NCI-H1048 (cell line): Measurements from ENCODE around the gene SMCO2.
A peak's percentile ranks its signal among the peaks of the same experiment; 100 is the strongest.

Experiments used
- DNase-seq: peaks from one replicate; lab custom pipeline; 2025; lab: John Stamatoyannopoulos, UW

SMCO2 gene

DNA sequence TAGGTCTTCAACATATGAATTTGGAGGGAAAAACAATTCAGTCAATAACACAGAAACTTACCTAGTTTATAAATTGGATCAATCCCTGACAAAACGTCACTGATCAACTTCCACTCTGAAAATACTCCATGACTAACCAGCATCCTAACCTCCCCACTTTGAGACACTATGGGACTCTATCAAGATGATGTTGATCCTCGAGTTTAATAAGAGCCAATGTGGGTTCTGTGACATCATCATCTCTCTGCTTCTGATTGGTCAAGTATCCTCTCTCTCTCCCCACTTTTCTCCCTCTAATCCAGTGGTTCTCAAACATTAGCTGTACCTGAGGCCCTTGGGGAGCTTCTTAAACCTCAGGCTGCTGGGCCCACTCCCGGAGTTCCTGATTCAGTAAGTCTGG lies at the start of gene SMCO2:
TSS of gene SMCO2 (plus strand) at position 301 of the 400 bp plus-strand sequence. CDS start 23,896 bp downstream, outside the sequence.
- no peak for DNase-seq

DNA sequence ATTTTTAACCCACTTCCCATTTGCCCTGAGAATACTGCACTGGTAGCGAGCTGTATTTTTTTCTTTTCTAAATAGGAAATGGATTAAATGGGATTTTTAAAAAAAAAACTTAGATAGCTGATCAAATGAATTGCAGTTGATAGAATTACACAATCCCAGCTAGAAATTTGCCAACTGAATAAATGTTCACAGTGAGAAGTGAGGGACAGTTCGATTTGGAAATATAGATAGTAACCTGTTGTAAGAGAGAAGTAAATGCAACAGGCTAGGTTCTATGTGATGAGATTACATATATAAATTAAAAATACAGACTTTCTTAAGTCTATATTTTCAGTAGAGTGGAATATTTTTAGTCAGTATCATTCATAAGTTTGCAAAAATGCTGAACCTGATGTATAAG lies 48.1 kb upstream of the SMCO2 start:
- no peak for DNase-seq

DNA sequence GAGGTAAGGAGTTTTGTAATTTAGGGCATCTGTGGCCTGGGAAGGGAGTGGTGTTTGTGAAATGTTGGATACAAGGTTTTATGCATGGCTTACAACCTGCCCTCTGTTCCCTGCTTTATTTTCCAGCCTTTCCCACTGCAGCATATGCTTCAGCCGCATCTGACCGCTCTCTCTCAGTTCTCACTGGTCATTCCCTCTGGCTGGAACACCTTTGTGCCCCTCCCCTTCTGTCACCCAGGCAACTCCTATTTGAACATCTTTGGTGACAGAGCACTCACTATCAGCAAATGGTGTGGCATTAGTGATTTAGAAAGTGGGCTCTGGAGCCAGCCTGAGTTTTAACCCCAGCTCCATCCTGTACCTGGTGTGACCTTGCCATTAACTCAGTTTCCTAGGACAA lies 47.5 kb upstream of the SMCO2 start:
- no peak for DNase-seq

DNA sequence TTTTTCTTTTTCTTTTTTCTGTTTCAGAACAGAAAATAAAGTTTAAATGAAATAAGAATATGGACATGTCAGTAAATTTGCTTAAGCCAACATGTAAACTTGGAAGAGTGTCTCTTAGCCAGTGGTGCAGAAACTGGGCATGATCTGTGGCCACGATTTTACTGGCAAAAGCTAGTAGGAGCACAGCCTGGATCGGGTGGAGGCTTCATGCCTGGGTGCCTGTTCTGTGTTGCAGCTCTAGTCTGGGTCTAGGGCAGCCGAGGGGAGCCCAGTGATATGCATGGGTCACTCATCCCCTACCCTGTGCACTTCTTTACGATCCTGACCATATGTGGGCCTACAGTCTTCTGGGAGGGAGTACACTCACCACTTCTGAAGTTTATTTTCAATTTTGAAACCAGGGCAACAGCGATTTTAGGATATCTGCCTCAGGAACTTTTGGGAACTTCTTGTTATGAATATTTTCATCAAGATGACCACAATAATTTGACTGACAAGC lies 45.6 kb upstream of the SMCO2 start:
- no peak for DNase-seq

DNA sequence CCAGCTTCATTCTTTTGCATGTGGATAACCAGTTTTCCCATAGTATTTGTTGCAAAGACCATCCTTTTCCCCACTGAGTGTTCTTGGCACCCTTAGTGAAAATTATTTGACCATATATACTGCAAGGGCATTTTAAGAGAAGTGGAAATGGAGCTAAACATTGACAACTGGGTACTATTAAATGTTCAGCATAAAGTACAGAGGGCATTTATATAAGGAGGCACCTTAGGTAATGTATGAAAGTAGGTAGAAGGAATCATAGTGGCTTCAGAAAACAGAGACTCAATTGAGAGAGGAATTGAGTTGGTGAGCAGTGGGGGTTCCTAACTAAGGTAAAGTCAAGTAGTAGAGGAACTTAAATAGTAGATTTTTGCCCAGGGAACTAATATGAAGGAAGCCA lies 34.5 kb upstream of the SMCO2 start:
- DNase-seq: no peak

DNA sequence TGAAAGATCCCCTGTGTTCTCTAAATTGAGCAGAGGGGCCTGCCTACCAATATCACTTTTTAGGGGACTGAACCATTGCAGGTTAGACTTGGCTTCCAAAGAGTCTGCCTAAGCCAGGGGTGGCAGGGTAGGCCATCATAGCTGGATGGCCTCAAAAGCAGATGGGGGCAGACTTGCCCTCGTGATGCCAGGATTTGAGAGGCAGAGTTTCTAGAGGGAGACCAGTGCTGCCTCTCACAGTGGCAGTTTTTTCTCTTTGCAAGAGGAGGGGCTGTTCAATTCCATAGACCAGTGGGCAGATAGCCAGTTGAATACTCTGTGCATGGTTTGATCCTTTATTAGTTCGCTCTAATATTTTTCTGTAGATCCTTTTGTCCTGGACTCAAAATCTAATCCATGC lies 23.8 kb upstream of the SMCO2 start:
- DNase-seq: no peak

DNA sequence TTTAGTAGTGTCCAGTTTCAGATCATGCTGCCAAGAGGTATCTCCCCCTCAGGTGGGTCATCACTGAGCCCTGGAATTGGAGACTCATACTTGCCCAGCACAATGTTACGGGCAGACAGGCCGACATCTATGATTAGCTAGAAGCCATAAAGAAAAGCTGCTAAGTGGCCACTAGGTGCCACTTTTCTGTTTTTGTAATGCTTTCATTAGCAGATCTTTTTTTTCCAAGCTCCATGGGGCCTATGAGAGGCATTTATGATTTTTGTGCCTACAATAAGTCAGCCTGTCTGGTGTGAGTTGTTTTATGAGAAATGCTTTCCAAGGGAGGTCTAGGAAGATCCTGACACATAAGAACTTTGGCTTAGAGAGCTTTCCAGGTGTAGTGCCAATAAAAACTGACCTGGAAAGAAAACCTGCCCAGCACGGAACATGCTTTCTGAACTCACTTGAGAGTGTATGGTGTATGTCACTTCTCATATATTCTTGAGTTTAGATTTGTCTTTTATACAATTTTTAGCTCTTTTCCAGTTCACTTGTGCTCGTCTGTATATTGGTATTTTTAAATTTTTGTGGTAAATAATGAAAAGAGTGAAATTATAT lies 21.8 kb upstream of the SMCO2 start:
- DNase-seq: no peak

DNA sequence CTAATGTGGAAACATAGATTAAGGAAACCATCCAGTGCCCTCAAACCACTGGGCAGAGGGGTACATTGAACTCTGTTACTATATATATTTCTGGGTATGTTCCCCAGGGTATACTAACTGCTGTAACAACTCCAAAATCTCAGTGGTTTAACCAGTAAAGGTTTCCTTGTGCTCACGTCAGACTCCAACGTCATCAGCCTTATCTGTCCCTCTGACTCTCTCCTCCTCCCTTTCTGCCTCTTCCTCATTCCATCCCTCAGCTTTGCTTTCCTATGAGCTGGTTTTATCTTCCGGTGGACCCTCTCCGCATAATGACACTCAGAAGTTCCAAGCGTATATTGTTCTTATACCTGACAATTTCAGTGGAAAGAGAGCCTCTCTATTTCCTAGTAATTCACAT lies 21.2 kb upstream of the SMCO2 start:
- no peak for DNase-seq

DNA sequence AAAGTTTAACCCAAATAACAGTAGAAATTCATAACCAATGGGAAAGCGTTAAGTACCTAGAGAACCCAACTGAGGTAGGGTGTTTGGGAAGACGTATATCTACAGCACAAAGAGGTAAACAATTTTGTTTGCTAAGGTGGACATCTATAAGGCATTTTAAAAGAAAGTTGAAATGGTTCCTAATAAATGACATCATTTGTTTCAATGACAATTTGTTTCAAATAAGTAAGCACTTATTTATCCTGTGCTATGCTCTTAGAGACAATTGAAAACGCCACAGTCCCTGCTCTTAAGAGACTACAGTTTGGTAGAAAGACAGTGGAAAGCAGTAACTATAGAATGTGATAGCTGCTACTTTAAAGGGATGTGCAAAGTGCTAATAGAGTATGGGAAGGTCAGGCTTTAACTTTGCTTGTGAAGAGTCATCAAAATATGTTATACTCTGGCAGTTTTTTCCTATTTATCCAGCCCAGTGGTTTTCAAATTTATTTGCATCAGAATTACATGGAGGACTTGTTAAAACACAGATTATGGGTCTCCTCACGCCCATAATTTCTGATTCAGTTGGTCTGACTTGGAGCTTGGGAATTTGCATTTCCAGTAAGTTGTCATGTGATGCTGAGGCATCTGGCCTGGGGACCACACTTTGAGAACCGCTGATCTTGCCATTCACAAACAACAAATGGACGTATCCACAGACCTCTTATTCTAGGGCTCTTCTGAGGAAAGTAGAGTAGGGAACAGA lies 19.6 kb upstream of the SMCO2 start:
- DNase-seq: peak; percentile 21

DNA sequence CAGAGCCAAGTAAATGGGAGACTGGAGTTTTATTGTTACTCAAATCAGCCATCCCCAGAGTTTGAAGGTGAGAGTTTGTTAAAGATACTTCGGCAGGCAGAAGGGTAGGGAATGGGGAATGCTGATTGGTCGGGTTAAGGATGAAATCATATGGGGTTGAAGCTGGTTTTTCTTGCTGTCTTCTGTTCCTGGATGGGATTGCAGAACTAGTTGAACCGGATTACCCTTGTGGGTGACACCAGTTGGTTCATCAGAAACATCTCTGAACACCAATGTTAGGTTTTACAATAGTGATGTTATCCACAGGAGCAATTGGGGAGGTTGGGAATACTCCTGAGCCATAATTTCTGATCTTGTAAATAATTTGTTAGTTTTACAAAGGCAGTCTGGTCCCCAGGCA lies 18.7 kb upstream of the SMCO2 start:
- no peak for DNase-seq

DNA sequence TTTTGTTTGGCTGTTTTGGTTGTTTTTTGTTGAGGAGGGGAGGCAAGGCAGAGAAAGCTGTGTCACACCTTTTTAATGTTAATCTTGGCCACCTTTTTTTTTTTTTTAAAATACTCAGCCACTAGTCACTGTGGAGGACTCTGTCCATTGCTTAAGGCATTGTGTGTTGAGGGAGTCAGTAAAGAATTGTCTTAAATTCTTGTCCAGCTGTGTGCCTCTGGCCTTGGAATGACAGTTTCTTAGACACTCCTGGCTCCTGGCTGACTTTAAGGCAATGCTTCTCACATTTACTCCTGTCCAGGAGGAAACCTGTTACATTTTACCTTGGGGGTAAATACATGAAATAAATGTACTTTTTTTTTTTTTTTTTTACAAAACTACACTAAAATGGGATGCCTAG lies 18.1 kb upstream of the SMCO2 start:
- no peak for DNase-seq

DNA sequence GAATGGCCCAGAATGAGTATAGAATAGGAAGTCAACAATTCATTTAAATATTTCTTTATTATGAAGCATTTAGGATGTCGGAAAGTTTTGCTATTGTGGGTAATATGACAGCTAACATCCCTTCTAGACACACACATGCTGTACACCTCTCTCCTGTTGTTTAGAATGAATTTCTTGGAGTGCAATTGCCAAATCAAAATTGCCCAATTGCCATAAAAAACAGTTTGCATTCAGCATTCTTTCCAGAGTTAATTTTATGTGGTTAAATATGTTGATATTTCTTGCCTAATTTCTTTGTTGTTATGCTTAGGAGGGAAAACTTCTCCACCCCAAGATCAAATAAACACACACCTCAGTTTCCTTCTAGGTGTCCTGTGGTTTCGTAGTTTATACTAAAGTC lies 16.9 kb upstream of the SMCO2 start:
- no peak for DNase-seq

DNA sequence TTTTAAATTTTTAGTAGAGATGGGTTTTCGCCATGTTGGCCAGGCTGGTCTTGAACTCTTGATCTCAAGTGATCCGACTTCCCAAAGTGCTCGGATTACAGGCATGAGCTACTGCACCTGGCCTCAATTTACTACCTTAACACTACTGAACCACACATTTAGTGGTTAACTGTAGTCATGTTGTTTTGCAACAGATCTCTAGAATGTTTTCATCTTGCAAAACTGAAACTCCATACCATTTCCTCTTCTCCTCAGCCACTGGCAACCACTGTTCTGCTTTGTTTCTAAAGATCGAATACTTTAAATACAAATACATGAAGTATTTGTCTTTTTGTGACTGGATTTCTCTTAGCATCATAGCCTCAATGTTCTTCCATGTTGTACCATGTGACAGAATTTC lies 15.4 kb upstream of the SMCO2 start:
- no peak for DNase-seq

DNA sequence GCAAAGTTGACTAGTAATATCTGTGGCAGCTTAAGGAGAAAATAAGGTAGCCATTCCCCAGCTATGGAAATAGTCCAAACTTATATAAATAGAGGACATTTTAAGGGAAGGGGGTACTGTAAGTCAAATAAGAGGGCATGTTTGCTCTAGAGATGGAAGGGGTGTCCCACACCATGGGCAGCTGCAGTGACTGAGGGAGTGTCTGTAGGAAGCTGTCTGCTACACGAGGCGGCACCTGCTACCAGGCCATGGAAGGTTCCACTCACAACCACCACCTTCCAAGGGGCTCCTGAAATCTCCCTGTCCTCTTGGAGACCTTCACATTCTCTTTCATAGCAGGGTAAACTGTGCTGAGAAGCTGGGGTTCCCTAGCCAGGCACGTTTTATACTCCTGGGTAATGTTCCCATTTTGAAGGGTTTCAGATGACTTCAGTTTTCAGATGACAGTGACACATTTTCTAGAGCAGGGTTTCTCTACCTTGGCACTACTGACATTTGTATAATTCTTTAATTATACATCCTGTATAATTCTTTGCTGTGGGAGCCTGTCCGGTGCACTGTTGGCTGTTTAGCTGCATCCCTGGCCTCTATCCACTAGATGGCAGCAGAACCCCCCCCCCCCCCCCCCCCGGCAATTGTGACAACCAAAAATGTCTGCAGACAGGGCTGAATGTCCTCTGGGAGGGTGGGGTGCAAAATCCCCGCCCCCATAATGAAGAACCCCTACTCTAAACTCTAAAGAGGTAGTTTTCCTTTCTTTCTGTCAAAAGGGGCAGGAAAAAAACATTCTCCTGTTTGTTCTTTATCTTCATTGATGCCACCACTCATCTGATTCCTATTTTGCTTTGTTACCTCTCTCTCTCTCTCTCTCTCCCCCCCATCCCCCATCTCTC lies 11.6 kb upstream of the SMCO2 start:
- no peak for DNase-seq

DNA sequence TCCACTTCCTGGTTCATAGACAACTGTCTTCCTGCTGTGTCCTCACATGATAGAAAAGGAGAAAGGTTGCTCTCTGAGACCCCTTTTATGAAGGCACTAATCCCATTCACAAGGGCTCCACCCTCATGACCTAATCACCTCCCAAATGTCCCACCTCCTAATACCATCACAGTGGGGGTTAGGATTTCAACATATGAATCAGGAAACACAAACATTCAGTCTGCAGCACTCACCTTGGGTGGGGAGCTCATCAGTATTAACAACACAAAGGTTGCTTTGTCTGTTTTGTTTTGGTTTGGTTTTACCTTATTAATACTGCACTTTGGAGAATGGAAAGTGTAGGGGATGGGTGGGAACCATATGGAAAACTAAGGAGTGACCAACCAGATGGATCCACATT lies 10.5 kb upstream of the SMCO2 start:
- DNase-seq: no peak

DNA sequence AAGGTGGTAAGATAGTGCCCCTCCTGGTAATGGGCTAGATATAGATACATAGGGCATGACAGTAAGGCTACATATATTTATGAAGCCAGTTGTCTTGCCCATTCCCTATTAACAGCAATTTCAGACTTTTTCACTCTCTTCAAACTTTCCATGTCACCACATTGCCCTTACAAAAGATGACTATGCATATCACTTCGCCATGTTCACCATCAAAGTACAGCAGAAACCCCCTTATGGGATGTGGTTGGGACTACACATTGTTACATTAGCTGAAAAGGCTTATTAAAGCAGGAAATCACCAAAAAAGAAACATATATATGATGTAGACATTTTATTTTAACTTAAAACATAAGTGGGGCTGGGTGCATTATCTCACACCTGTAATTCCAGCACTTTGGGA lies 9.8 kb upstream of the SMCO2 start:
- no peak for DNase-seq

DNA sequence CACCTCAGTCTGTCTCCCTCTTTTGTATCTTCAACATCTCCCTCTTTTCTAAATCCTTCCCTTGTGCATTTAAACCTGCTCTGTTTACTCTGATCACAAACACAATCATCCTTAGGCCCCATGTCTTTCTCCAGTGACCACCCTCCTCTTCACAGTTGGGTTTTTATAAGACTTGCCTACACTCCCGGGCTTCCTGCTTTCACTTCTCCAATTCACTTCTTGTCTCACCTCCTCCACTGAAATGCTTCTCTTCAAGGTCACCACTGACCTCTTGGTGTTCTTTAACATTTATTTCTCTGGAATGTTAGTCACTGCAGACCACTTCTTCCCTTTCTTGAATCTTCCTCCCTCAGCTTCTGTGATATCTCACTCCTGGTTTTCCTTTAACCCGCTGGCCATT lies 8.7 kb upstream of the SMCO2 start:
- no peak for DNase-seq

DNA sequence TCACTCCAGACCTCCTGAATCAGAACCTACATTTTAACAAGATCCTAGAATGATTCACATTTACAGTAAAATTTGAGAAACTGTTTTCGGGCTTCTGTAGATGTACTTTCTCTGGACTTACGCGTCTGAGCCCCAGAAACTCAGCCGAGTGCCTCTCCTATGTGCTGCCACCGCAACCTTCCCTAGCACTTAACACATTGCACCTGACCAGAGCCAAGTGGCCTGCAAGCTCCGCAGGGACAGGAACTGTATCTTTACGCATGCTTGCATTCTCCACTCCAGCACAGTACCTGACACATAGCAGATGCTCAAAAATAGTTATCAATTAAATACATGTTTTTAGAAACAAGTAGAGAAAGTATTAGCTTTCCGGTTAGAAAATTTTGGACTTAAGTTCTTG lies 1.2 kb downstream of the SMCO2 start:
- DNase-seq: no peak

DNA sequence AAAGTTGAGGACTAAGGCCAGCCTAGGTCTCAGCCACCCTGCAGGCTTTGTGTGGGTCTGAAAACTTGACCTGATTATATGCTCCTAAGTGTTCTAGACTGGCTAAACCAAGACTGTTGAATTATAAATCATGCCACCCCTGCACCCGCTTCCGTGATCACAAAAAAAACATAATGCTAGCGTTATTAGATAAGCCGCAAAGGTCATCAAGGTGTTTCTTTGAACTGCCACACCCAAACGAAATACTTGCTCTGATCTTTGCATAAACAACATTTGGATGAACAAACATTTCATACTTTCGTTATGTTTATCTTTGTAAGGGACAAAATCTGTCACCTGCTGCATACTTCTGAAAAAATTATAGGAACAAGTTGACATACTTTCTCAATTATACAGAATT lies 2.5 kb downstream of the SMCO2 start:
- no peak for DNase-seq

DNA sequence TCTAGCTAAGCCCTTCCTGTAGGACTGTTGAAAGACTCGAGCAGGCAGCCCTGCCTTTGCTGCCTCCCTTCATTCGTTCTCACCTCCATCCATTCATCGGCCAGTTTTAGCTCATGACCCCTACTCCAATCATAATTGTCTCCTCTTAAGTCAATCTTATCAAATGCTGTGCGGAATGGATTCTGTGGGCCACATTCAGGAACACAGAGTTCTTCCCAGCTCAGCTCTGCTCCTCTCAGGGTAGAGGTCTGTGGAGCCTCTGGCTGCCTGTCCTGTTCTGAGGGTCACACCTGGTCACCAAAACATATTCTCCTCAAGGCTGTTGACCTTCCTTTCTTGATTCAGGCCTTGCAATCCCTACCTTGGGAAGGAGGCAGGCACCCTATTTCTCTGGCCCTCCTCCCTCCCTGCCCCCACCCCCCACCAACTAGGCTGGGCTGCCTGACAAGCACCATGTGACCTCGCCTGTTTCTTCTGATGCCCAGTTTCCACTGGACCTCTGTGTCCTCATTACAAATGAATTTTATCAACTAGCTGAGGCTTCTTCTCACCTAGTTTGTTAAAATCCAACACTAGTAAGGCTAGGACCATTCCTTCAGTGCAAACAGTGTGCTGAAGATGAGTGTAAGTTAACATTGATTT lies 3.5 kb downstream of the SMCO2 start:
- DNase-seq: no peak

DNA sequence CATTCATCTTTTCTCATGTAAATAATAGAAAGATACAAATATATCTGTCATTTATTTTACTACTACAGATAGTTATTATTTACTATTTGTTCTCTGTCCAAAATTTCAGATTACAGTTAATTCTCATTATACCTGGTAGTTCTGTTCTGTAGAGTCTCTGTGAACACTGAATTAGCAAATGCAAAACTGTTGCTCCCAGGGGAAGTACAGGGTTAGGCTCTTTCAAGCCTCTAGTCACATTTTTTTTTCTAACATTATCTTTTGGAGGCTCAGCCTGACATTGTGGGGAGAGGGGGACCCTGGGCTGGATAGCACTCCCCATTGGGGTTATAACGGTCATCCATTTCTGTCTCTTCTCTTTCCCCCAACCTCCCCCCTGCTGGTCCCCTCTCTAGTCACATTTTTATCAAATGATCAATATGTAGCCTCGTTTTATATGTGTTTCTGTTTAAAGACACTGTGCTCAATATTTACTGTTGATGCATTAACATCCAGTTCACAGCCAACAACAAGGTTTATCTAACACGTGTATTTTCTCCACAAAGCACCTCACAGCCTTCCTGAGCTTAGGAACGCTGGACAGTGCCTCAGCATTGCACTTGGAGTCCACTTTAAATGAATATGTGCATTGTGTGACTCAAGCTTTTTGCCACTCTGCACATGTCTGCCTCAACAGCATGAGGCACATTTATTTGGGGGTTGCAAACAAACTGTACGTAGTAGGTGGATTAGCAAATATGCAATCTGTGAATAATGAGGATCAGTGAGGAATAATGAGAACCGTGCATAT lies 4.7 kb downstream of the SMCO2 start:
- DNase-seq: no peak

DNA sequence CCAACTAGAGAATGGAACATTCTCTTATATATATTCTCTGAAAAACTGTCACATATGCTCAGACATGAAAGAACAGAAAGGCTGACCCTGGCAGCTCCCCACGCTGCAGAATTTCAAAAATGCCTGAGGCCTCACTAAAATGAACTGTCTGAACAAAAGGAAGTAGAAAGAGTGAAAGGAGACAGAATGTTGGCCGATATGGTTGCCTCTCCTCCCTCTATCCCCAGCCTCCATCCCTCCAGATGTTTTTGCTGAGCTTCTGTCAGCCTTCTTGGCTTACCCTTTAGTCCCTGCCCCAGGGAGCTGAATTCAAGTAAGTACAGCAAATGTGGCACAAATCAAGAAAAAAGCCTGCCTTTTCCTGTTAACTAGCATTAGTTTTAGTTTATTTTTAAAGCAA lies 6.9 kb downstream of the SMCO2 start:
- DNase-seq: no peak
